ENCODE measurements around the gene NUDT14. TPM values are rescaled to one million over a fixed set of nuclear protein-coding genes. Genes with fewer than 3 reads are reported as not detected.
A peak's percentile ranks its signal among the peaks of the same experiment; 100 is the strongest.

Gene NUDT14
- total RNA-seq, 2 donors from 2014 or later: 12.7 to 15.9 TPM

- peak; percentile 43 for DNase-seq (ENCODE audit: low spot score)
- intact Hi-C loops (cut with DNase I): no loop called here
Observed at GRCh38 chr14:105126981-105127329, 54.2 kb downstream of the NUDT14 start.

- intact Hi-C loops (cut with DNase I): no loop called here
- peak; percentile 72 for DNase-seq (ENCODE audit: low spot score)
Observed at GRCh38 chr14:105126126-105126980, 54.8 kb downstream of the NUDT14 start.

GRCh38 chr14:105124823-105125222 lies 56.3 kb downstream of the NUDT14 start:
- intact Hi-C loops (cut with DNase I): no loop called here
- peak; percentile 59 for DNase-seq (ENCODE audit: low spot score)

GRCh38 chr14:105123981-105124765 lies 56.9 kb downstream of the NUDT14 start:
- intact Hi-C loops (cut with DNase I): no loop called here
- DNase-seq (ENCODE audit: low spot score): peak; percentile 41

- DNase-seq (ENCODE audit: low spot score): no peak
- intact Hi-C loops (cut with DNase I): no loop called here
Observed at GRCh38 chr14:105123064-105123665, 57.9 kb downstream of the NUDT14 start.

Small RNAs within 50 kb of the gene (microRNA-seq; reads per million reads assigned to microRNA genes)
- gene MIR6765 (ENCODE audit: borderline microRNAs expressed in 2 of 2): 0 reads per million in 2 donors

Other genes with a start within 250 kb of the NUDT14 start
- gene AHNAK2, start 202.9 kb downstream of the NUDT14 start, total RNA-seq: 100 to 1,000 TPM; 242 to 274 TPM
- gene CLBA1, start 195.5 kb downstream of the NUDT14 start, total RNA-seq: 1 to 10 TPM; 4.7 to 5.6 TPM
- 1 to 10 TPM; 4.3 to 4.8 TPM for gene CDCA4, start 160.2 kb downstream of the NUDT14 start, total RNA-seq
- 1 to 10 TPM; 1.8 to 3.1 TPM for gene GPR132, start 115.9 kb downstream of the NUDT14 start, total RNA-seq
- gene JAG2, start 12.5 kb downstream of the NUDT14 start, total RNA-seq: 10 to 100 TPM; 13.0 to 17.3 TPM
- 10 to 100 TPM; 38.4 to 42.4 TPM for gene BTBD6, start 67.2 kb upstream of the NUDT14 start, total RNA-seq
- 10 to 100 TPM; 18.8 to 19.4 TPM for gene BRF1, start 119.7 kb upstream of the NUDT14 start, total RNA-seq
- gene PACS2, start 133.4 kb upstream of the NUDT14 start, total RNA-seq: 10 to 100 TPM; 61.3 to 69.4 TPM
- gene TEX22, start 217.2 kb upstream of the NUDT14 start, total RNA-seq: under 1 TPM; 0.23 to 0.71 TPM
- gene MTA1, start 238.5 kb upstream of the NUDT14 start, total RNA-seq: 10 to 100 TPM; 60.7 to 62.0 TPM